Stimulated activated CD8-positive, alpha-beta memory T cell treated with anti-CD3 and anti-CD28 coated beads, Interleukin-12 subunit alpha, Interleukin-12 subunit beta, amount 100 ng/mL, for 1 hour (primary cell): Measurements from ENCODE around the gene WWOX.
"Not testable (repeated sequence)": the region's sequence is repeated elsewhere in the genome, so short reads cannot be mapped to it uniquely, and the experiment has no call there.

Experiments used
- DNase-seq: peaks from one replicate; pipeline ENCODE4 v3.0.0-alpha.2; 2020; ENCODE audit warnings: low read depth

WWOX gene

DNA sequence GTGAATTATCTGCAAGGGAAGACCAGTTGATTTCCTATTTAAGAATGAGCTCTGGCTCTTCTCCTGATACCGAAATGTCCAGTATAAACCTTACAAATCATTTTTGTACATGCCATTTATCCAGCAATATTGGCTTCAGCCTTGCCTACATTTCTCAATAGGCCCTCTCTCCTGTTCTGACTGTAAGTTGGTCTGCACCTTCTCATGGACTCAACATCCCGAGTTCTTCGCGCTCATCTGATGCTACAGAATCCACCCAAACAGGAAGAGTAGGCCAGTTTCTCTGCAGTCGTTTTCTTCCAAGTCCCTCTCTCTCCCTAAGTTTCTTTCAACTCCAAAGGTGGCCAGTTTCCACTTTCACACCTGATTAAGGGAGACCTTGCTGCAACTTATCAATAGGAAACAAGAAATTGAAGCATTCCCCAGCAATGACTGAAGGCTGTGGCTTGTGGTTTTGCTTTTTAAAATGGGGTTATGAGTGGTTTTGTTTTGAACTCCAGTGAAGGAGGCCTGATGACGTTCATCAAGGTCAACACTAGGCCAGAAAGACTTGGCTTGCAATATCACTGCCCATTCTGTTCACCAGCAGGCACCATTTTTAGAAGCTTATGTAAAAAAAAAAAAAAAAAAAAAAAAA lies 1118.0 kb downstream of the WWOX start:
- DNase-seq, result no peak

DNA sequence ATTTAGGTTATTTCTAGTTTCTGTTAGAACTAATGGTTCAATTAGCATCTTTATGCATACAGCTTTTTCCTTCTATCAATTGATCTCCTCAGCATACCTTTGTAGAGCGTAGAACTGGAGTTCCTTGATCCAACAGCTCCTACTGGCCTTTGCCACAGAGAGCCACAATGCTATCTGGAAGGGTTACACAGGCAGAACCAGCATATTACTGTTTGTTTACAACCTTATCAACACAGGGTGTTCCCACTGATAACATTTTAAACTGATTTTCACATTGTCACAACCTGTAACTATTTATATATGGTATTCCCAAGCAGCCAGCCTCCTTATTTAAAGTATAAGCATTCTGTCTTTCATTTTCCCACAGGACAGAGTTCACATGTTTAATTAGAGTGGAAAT lies 1118.9 kb downstream of the WWOX start:
- DNase-seq, result no peak

DNA sequence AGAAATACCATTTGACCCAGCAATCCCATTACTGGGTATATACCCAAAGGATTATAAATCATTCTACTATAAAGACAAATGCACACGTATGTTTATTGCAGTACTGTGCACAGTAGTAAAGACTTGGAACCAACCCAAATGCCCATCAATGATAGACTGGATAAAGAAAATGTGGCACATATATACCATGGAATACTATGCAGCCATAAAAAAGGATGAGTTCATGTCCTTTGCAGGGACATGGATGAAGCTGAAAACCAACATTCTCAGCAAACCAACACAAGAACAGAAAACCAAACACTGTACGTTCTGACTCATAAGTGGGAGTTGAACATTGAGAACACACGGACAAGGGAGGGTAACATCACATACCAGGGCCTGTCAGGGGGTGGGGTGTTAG lies 1126.5 kb downstream of the WWOX start:
- DNase-seq, result not testable (repeated sequence)

DNA sequence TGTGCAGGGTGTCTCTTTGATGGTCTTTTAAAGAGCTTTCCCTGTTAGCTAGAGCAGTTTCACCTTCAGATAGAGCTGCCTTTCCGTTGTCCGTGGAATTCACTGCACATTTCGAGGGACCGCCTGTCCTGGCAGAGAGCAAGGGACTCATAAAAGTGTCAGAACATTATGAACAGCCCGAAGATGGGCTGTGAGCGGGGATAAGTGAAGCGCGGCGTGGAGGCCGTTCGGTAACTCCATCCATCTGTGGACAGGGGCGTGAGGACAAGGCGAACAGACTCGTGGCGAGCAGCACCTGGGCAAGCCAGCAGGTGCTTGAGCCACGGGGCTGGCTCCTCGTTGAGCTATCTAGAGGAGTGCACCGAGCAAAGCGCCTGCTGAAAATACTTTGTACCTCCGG lies 1129.9 kb downstream of the WWOX start:
- DNase-seq, result no peak

DNA sequence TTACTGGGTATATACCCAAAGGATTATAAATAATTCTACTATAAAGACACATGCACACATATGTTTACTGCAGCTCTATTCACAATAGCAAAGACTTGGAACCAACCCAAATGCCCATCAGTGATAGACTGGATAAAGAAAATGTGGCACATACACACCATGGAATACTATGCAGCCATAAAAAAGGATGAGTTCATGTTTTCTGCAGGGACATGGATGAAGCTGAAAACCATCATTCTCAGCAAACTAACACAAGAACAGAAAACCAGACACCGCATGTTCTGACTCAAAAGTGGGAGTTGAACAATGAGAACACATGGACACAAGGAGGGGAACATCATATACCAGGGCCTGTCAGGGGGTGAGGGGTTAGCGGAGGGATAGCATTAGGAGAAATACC lies 1146.2 kb downstream of the WWOX start:
- DNase-seq, result not testable (repeated sequence)

DNA sequence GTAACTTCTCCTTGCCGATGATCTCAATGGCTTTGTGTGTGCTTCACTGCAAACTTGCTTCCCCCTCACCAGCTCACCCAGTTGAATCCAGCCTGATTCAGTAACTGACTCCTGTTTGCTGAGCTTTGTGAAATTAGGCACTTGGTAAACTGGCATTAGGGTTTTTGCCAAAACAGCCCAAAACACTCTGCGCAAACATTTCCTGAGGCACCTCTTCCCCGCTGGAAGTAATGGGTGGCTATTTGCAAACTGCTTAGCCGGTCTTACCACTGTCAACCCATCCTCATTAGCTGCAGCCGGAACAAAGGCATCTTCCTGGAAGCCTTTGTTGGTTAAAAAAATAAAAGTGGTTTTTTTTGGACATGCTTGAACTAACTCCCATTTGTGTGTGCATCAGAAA lies 1147.9 kb downstream of the WWOX start:
- DNase-seq, result no peak

DNA sequence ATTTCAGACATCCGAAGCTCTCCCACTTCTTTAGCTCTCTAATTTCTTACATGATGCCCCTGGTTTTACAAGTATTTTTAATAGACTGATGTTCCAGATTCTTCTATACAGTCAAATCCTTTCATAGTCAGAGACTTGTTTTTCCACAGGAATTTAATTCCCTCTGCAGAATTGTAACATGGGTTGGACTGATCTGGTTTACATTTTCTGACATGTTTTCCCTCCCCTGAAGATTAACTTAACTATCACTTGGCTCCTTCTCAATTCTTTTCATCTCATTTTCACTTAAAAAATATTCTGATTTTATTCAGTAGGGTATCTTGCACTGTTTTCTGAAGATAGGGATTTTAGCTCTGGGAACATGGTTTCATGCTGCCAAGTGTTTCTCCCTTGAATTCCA lies 1148.9 kb downstream of the WWOX start:
- no peak for DNase-seq

DNA sequence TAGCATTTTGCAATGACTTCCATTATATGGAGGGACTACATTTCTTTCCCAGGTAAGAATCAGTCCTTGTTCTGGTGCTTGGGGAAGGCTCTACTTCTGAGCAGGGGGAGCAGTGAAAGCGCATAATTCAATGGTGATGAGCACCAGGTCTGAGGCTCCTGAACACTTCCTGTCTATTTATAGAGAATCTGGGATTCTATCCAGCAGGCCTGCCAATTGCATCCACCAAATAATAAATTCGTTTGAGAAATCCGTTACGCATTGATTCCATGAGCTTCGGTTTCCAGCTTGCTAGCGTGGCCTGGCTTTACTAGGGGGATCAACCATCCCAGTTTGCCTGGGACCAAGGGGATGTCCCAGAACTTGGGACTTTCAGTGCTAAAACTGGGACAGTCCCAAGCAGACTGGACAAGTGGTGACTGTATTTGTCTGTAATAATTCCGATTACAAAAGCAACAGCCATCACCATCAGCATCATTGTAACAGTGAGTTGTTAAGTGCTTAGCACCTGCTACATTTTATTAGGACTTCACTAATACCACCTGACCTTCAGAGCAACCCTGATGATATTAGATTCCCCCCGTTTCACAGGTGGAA lies 1151.1 kb downstream of the WWOX start:
- DNase-seq, result no peak

DNA sequence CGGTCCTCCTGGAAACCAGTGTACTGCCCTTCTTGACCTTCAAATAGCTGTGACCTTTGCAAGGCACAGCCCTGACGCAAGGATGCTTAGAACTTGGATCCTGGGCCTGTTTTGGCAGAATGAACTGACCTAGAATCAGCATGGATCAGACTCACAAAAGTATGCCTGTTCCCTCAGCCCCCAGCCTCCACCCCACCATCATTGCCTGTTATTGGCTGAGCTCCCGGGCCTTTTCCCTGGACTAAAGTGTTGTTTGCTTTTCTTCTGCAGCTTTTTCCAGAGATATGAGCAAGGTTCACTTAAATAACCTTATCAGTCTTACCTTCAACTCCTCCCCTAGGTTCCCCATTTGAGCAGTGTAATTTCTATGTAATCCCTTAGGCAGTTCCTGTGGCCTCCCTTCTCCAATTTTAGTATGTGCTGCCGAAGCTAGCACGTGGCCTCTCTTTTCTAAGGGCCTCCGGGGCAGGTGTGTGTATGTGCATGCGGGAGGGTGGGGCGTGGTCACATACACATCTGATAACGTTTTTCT lies 1153.7 kb downstream of the WWOX start:
- DNase-seq, result no peak

DNA sequence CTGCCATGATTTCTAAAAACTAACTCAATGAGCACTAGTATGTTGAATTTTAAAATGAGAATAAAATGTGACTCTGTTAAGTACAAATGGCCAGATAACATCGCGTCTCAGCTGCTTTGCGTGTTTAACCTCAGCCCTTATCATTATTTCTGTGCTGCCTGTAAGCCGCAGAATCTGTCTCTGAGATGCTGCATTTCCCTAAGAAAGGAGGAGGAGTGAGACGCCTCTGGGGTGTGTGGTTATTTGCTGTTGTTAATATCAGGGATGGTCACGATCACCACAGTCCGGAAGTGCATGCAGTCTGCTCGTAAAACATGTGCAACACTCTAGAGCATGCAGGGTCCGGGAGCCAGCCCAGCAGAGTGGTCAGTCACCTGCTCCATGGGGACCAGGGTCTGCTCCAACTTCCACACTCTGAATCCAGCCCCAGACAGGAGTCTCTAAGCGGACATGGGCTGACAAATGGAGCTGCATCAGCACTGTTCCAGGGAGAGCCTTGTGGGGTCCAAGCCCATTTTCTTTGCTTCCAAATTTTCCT lies 1158.6 kb downstream of the WWOX start:
- DNase-seq, result no peak

DNA sequence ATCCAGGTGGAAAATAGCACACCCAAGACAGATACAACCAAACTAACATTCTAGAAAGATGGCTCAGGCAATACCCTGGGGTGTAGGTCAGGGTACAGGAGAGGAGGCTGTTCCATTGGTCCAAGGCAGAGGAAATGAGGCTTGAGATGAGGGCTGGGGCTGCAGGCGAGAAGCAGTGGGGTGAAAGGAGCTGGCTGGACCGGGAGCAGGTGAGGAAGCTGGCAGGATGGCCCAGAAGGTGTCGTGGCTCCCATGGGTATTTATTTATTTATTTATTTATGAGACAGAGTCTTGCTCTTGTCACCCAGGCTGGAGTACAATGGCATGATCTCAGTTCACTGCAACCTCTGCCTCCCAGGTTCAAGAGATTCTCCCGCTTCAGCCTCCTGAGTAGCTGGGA lies 1161.4 kb downstream of the WWOX start:
- DNase-seq, result not testable (repeated sequence)

DNA sequence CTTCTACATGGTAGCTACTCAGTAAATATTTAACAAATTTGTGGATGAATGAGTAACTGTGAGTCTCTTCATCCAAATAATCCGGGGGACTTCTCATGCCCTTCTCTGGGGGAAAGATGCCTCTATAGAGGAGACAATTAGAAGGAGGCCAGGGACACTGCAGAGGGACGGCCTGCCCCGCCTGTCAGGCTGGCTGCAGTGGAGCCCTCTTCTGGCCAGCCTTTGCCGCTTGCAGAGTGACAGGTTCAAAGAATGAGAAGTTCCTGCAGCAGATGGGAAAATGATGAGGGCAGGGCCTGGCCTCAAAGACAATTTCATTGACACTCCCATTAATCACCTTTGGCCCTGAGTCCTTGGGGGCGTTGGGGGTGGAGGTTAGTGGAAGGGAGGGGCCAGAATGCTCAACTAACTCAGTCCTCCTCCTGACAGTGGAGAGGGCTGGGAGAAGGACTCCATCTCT lies 1162.1 kb downstream of the WWOX start:
- no peak for DNase-seq

DNA sequence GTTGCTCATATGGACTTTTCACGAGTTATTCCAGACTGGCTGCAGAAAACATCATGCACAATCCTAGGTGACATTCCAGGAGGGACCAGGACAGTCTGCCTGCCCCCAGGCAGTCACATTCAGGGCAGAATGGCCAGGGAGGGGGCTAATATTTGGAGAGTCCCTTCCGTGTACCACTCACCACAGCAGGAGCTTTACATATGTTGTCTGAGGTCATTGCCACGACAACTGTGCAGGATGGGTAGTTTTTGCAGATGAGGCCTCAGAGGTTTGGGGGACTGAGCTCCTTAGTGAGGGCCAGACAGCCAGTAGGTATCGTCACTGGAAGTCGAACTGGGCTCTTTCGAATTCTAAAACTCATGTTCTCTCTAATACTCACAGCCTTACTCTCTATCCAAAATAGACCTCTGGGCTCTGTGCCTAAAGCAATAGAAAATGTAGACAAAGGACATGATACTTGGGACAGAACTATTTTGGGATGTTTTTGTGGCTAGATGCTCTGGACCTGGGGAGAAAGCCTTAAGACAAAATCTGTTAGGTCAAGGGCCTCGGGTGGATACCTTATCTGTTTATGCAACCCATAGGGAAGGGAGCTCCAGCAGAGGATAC lies 1162.6 kb downstream of the WWOX start:
- DNase-seq, result no peak
